Measurements from ENCODE around the gene FAHD2A.

DNA sequence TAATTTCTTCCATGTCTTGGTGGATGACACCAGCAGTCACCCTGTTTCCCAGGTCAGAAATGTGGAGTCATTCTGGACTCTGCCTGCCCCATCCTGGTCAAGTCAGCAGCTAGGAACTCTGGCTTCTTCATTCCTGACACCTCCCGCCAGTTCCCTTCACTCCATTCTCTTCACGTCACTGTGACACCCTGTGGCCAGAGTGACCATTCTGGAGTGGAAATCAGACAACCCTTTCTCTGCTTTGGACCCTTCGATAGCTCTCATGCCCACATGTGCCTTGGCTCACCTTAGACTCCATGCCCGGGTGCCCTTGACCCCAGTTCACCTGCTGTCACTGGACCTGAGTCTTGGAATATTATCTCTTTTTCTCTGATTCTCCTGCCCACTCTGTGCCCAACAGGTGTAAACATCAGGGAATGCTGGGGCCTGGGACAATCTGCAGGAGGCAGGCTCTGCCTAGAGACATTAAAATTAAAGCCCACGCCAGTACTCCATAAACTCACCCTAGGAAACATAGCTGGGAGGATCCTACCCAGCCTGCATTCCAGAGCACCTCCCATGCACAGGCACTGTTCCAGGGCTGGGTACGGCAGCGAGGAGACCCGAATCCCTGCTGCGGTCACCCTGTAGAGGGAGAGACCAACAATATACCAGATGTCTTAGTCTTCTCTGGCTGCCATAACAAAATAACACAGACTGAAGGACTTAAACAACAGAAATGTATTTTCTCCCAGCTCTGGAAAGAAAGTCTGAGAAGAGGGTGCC is 41.1 kb upstream of the FAHD2A start:
- TF ChIP-seq, protein P1, sequence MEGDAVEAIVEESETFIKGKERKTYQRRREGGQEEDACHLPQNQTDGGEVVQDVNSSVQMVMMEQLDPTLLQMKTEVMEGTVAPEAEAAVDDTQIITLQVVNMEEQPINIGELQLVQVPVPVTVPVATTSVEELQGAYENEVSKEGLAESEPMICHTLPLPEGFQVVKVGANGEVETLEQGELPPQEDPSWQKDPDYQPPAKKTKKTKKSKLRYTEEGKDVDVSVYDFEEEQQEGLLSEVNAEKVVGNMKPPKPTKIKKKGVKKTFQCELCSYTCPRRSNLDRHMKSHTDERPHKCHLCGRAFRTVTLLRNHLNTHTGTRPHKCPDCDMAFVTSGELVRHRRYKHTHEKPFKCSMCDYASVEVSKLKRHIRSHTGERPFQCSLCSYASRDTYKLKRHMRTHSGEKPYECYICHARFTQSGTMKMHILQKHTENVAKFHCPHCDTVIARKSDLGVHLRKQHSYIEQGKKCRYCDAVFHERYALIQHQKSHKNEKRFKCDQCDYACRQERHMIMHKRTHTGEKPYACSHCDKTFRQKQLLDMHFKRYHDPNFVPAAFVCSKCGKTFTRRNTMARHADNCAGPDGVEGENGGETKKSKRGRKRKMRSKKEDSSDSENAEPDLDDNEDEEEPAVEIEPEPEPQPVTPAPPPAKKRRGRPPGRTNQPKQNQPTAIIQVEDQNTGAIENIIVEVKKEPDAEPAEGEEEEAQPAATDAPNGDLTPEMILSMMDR (IDR thresholded peaks at IDR 0.05): no peak
- TF ChIP-seq POLR2A (IDR thresholded peaks at IDR 0.05): no peak
